IMR-90 (cell line): Measurements from ENCODE around the gene PLA2G4C. TPM values are rescaled to one million over a fixed set of nuclear protein-coding genes. Genes with fewer than 3 reads are reported as not detected.

Experiments
- ATAC-seq: fragments of 200-7000 bp; cut with Tn5 transposase; 2 replicates; pipeline ENCODE4 v1.9.1; 2020; ENCODE audit warnings: low read depth, mild to moderate bottlenecking, moderate library complexity
- BruUV-seq: library from RNA; stranded (reverse); fragments of 400-500 nt; replicated peaks from 2 replicates; lab custom pipeline; 2021; lab: Mats Ljungman, UMichigan
- CTCF ChIA-PET: fragments of 300-600 bp; formaldehyde crosslinking; extraction: SDS; loops from one replicate; lab custom pipeline; 2021; ENCODE audit warnings: antibody characterized with exemption; lab: Yijun Ruan, JAX
- POLR2A ChIA-PET: fragments of 300-600 bp; sonication (Branson Sonifier 250); formaldehyde crosslinking; loops from one replicate; lab custom pipeline; 2022; ENCODE audit warnings: antibody characterized with exemption; ENCODE audit not compliant: unreplicated experiment; lab: Charles Lee
- DNase-seq: peaks from one replicate; pipeline ENCODE4 v3.0.0; 2013
- H2AFZ ChIP-seq: replicated peaks from 2 replicates; pipeline ENCODE3; 2013; ENCODE audit warnings: low read length, mild to moderate bottlenecking; ENCODE audit not compliant: poor library complexity
- H2AK5ac ChIP-seq: 2 replicates; pipeline ENCODE4 v1.6.1; 2013; ENCODE audit warnings: low read depth, low read length, inconsistent platforms
- H2AK9ac ChIP-seq: replicated peaks from 2 replicates; pipeline ENCODE3; 2013; ENCODE audit warnings: mild to moderate bottlenecking, low read depth, low read length, moderate library complexity; ENCODE audit not compliant: poor library complexity
- H2BK120ac ChIP-seq: 2 replicates; pipeline ENCODE4 v1.6.1; 2013; ENCODE audit warnings: low read depth, low read length, inconsistent platforms
- H2BK15ac ChIP-seq: 3 replicates; pipeline ENCODE4 v1.6.1; 2013; ENCODE audit warnings: low read depth, low read length, inconsistent platforms
- H2BK20ac ChIP-seq: 2 replicates; pipeline ENCODE4 v1.6.1; 2013; ENCODE audit warnings: low read depth, mild to moderate bottlenecking, inconsistent platforms, low read length, moderate library complexity
- H2BK5ac ChIP-seq: 2 replicates; pipeline ENCODE4 v1.6.1; 2013; ENCODE audit warnings: mild to moderate bottlenecking, low read depth, low read length, inconsistent platforms; ENCODE audit not compliant: poor library complexity, severe bottlenecking
- H3K14ac ChIP-seq: replicated peaks from 2 replicates; pipeline ENCODE4 v1.6.1; 2013; ENCODE audit warnings: low read depth, low read length, inconsistent platforms
- H3K18ac ChIP-seq: 2 replicates; pipeline ENCODE4 v1.6.1; 2013; ENCODE audit warnings: low read depth, low read length, control low read depth
- H3K23ac ChIP-seq: 2 replicates; pipeline ENCODE4 v1.6.1; 2013; ENCODE audit warnings: low read depth, low read length, inconsistent platforms
- H3K27ac ChIP-seq: 2 replicates; pipeline ENCODE4 v1.5.1; 2013; ENCODE audit warnings: mild to moderate bottlenecking, control low read depth, low read length; ENCODE audit not compliant: insufficient read depth
- H3K27me3 ChIP-seq: 2 replicates; pipeline ENCODE4 v1.6.1; 2013; ENCODE audit warnings: low read length; ENCODE audit not compliant: control insufficient read depth, insufficient read depth
- H3K36me3 ChIP-seq: 2 replicates; pipeline ENCODE4 v1.6.1; 2013; ENCODE audit warnings: low read length, mixed read lengths; ENCODE audit not compliant: control insufficient read depth, insufficient read depth
- H3K4ac ChIP-seq: 2 replicates; pipeline ENCODE4 v1.6.1; 2013; ENCODE audit warnings: low read depth, low read length, inconsistent platforms
- H3K4me1 ChIP-seq: 2 replicates; pipeline ENCODE4 v1.6.1; 2013; ENCODE audit warnings: low read length, mixed read lengths; ENCODE audit not compliant: control insufficient read depth, insufficient read depth
- H3K4me2 ChIP-seq: 2 replicates; pipeline ENCODE4 v1.6.1; 2013; ENCODE audit warnings: low read depth, mild to moderate bottlenecking, control low read depth, low read length, moderate library complexity
- H3K4me3 ChIP-seq: 2 replicates; pipeline ENCODE4 v1.5.1; 2013; ENCODE audit warnings: low read depth, mild to moderate bottlenecking, control low read depth, low read length, moderate library complexity; ENCODE audit not compliant: insufficient read depth
- H3K56ac ChIP-seq: 2 replicates; pipeline ENCODE4 v1.6.1; 2013; ENCODE audit warnings: low read length, inconsistent platforms; ENCODE audit not compliant: insufficient read depth; ENCODE audit errors: extremely low read depth
- H3K79me1 ChIP-seq, 2 experiments: 2 replicates each; pipeline ENCODE4 v1.6.1; 2013; ENCODE audit warnings: low read length in 2 of 2, inconsistent platforms in 1 of 2, low read depth in 1 of 2
- H3K9ac ChIP-seq: 2 replicates; pipeline ENCODE4 v1.6.1; 2013; ENCODE audit warnings: low read depth, low read length, control low read depth
- H3K9me1 ChIP-seq: 2 replicates; pipeline ENCODE4 v1.6.1; 2013; ENCODE audit warnings: low read length, inconsistent platforms; ENCODE audit not compliant: insufficient read depth
- H3K9me3 ChIP-seq: 2 replicates; pipeline ENCODE4 v1.6.1; 2013; ENCODE audit warnings: low read length; ENCODE audit not compliant: control insufficient read depth, insufficient read depth
- H4K20me1 ChIP-seq: 2 replicates; pipeline ENCODE4 v1.6.1; 2013; ENCODE audit warnings: low read length, inconsistent platforms; ENCODE audit not compliant: insufficient read depth
- H4K5ac ChIP-seq: 2 replicates; pipeline ENCODE4 v1.6.1; 2013; ENCODE audit warnings: mild to moderate bottlenecking, low read depth, low read length, control low read depth
- H4K8ac ChIP-seq, 2 experiments: 2 replicates each; pipeline ENCODE4 v1.6.1; 2013; ENCODE audit warnings: low read depth in 2 of 2, low read length in 2 of 2, control low read depth in 1 of 2, inconsistent platforms in 1 of 2
- H4K91ac ChIP-seq: 2 replicates; pipeline ENCODE4 v1.6.1; 2013; ENCODE audit warnings: low read depth, low read length, inconsistent platforms; ENCODE audit not compliant: insufficient read depth
- BHLHE40 ChIP-seq: fragments of 150-350 bp; IDR thresholded peaks from 2 replicates; pipeline ENCODE4 v1.6.1; 2016; ENCODE audit warnings: mild to moderate bottlenecking, low read depth, low read length
- CEBPB ChIP-seq: IDR thresholded peaks from 2 replicates; pipeline ENCODE4 v1.6.1; 2012; ENCODE audit warnings: low read depth, low read length, improper control_type of control experiment
- FOS ChIP-seq: fragments of 150-350 bp; IDR thresholded peaks from 2 replicates; pipeline ENCODE4 v1.6.1; 2016; ENCODE audit warnings: low read depth, low read length
- MAZ ChIP-seq: IDR thresholded peaks from 2 replicates; pipeline ENCODE4 v1.6.1; 2012; ENCODE audit warnings: low read depth, mild to moderate bottlenecking, low read length, improper control_type of control experiment, moderate library complexity, borderline replicate concordance
- MXI1 ChIP-seq: IDR thresholded peaks from 2 replicates; pipeline ENCODE4 v1.6.1; 2012; ENCODE audit warnings: low read depth, mild to moderate bottlenecking, low read length, moderate library complexity, borderline replicate concordance
- NFE2L2 ChIP-seq: fragments of 150-350 bp; IDR thresholded peaks from 2 replicates; pipeline ENCODE4 v1.6.1; 2016; ENCODE audit warnings: low read depth, mild to moderate bottlenecking, low read length
- POLR2A ChIP-seq: IDR thresholded peaks from 2 replicates; pipeline ENCODE4 v1.6.1; 2012; ENCODE audit warnings: mild to moderate bottlenecking, low read depth, low read length
- RAD21 ChIP-seq: IDR thresholded peaks from 2 replicates; pipeline ENCODE4 v1.6.1; 2012; ENCODE audit warnings: low read length, improper control_type of control experiment
- RCOR1 ChIP-seq: IDR thresholded peaks from 2 replicates; pipeline ENCODE4 v1.6.1; 2012; ENCODE audit warnings: mild to moderate bottlenecking, low read length, improper control_type of control experiment; ENCODE audit not compliant: insufficient replicate concordance
- RFX5 ChIP-seq: IDR thresholded peaks from 2 replicates; pipeline ENCODE4 v1.8.0; 2012; ENCODE audit warnings: low read depth, mild to moderate bottlenecking, low read length, moderate library complexity
- SMC3 ChIP-seq: fragments of 150-350 bp; IDR thresholded peaks from 2 replicates; pipeline ENCODE4 v1.6.1; 2016; ENCODE audit warnings: low read depth, mild to moderate bottlenecking, antibody characterized with exemption, low read length, moderate library complexity
- WGBS, 2 experiments: methylation state at CpG; one replicate each; pipeline versions ENCODE4 v1.1.5 to v1.1.7; 2013; ENCODE audit warnings: missing lambda C conversion rate in 2 of 2; ENCODE audit not compliant: insufficient read length in 1 of 2; ENCODE audit errors: extremely low coverage in 2 of 2; 5-methylcytosine and 5-hydroxymethylcytosine counted together
- dilution Hi-C: fragments of 300-500 bp; cut with HindIII; formaldehyde crosslinking; loops from one replicate; pipeline ENCODE4 v1.14.3; 2018; ENCODE audit warnings: low sequenced_read_pairs; ENCODE audit not compliant: unreplicated experiment
- in situ Hi-C: fragments of 300-500 bp; cut with MboI; formaldehyde crosslinking; loops from 3 replicates; pipeline ENCODE4 v1.14.3; 2019; ENCODE audit warnings: low sequenced_read_pairs, inconsistent platforms, mixed read lengths
- intact Hi-C: fragments of 100-400 bp; cut with micrococcal nuclease; formaldehyde crosslinking; loops from 2 replicates; pipeline ENCODE4 v1.10.0; 2022
- polyA plus RNA-seq, 3 experiments: library from polyadenylated mRNA; depleted of rRNA; stranded (reverse); fragments of >200 nt; gene quantifications; 2 replicates each; pipeline ENCODE4 v1.2.3, GENCODE V29; 2012; ENCODE audit warnings: low replicate concordance in 1 of 3
- total RNA-seq: library from RNA; depleted of rRNA; stranded (reverse); fragments of >200 nt; gene quantifications from 2 replicates; pipeline ENCODE4 v1.2.3, GENCODE V29; 2012
- TF ChIP-seq, protein P1 (sequence below): conservative IDR thresholded peaks from 2 replicates; pipeline ENCODE4 v1.5.1; 2012; ENCODE audit warnings: mild to moderate bottlenecking, low read depth, low read length, improper control_type of control experiment
- TF ChIP-seq, protein P2 (sequence below): fragments of 150-350 bp; IDR thresholded peaks from 2 replicates; pipeline ENCODE4 v1.6.1; 2016; ENCODE audit warnings: low read depth, mild to moderate bottlenecking, low read length, moderate library complexity, borderline replicate concordance
- TF ChIP-seq, protein P3 (sequence below): fragments of 150-350 bp; IDR thresholded peaks from 2 replicates; pipeline ENCODE4 v1.6.1; 2017; ENCODE audit warnings: mild to moderate bottlenecking, antibody characterized with exemption, low read length, low read depth

PLA2G4C gene
- total and polyA plus RNA-seq, 2 of the 4 experiments (the other 2 are of a cell fraction) = 4.3 to 5.7 TPM

DNA sequence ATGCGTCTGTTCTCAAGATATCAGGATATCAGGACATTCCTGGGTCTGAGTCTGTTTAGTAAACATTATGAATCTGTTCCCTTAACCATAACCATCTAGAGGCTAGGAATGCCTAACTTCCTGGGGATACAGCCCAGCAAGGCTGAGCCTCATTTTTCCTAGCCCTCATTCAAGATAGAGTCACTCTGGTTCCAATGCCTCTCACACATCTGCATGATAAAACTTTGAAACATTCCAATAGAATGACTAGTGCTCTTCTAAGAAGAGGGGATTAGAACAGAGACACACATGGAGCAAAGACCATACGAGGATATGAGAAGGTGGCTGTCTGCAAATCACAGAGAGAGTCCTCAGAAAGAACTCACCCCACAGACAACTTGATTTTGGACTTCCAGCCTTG, 46.1 kb downstream of the PLA2G4C start:
- Histone ChIP-seq H4K91ac (no peak overlapping the region; the same call in 1 of the 2 replicates), H3K9me3 (0 out of 2 replicates have a peak, but pooled peaks cover 1% of the 10 kb centered on the region), H3K36me3 (no peaks in the 10 kb centered on the region), H2BK120ac (no peak overlapping the region), H3K23ac (no peak overlapping the region), H3K27ac (no peak overlapping the region), H3K9me1 (no peaks in the 10 kb centered on the region), H4K20me1 (no peaks in the 10 kb centered on the region), H3K9ac (no peak overlapping the region), H2BK5ac (no peak overlapping the region), H3K18ac (no peak overlapping the region), H2AK5ac (no peak overlapping the region), H3K4me3 (no peak overlapping the region), H2AFZ (no peak overlapping the region), H2BK20ac (no peak overlapping the region), H3K14ac (no peak overlapping the region), H2AK9ac (no peak overlapping the region), H3K27me3 (peaks cover 6% of the 10 kb centered on the region; the same call in 1 of the 2 replicates), H3K4me1 (no peaks in the 10 kb centered on the region), H3K79me1 (no peaks in the 10 kb centered on the region), H2BK15ac (no peak overlapping the region), H4K8ac (peak overlapping the region in 1 of 2 experiments; percentile 47; a peak in 1 of 4 replicates), H3K4ac (no peak overlapping the region), H3K4me2 (no peak overlapping the region), H4K5ac (no peak overlapping the region), H3K56ac (no peak overlapping the region)
- in situ Hi-C loops = no loop called here
- ChIA-PET CTCF (no interaction called here), POLR2A (no interaction called here)
- DNase-seq (peak; percentile 54), ATAC-seq (peak; percentile 95)
- dilution Hi-C loops = no loop called here
- no TSS peak for BruUV-seq
- no CpG with 5 or more reads among the region's 2 CpGs for WGBS, 2 experiments
- intact Hi-C loops = no loop called here
- no peak for TF ChIP-seq RCOR1
- TF ChIP-seq, protein P1, sequence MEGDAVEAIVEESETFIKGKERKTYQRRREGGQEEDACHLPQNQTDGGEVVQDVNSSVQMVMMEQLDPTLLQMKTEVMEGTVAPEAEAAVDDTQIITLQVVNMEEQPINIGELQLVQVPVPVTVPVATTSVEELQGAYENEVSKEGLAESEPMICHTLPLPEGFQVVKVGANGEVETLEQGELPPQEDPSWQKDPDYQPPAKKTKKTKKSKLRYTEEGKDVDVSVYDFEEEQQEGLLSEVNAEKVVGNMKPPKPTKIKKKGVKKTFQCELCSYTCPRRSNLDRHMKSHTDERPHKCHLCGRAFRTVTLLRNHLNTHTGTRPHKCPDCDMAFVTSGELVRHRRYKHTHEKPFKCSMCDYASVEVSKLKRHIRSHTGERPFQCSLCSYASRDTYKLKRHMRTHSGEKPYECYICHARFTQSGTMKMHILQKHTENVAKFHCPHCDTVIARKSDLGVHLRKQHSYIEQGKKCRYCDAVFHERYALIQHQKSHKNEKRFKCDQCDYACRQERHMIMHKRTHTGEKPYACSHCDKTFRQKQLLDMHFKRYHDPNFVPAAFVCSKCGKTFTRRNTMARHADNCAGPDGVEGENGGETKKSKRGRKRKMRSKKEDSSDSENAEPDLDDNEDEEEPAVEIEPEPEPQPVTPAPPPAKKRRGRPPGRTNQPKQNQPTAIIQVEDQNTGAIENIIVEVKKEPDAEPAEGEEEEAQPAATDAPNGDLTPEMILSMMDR = no peak
- no peak for TF ChIP-seq SMC3
- TF ChIP-seq, protein P2, sequence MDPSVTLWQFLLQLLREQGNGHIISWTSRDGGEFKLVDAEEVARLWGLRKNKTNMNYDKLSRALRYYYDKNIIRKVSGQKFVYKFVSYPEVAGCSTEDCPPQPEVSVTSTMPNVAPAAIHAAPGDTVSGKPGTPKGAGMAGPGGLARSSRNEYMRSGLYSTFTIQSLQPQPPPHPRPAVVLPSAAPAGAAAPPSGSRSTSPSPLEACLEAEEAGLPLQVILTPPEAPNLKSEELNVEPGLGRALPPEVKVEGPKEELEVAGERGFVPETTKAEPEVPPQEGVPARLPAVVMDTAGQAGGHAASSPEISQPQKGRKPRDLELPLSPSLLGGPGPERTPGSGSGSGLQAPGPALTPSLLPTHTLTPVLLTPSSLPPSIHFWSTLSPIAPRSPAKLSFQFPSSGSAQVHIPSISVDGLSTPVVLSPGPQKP = no peak
- no peak for TF ChIP-seq NFE2L2
- TF ChIP-seq POLR2A = no peak
- no peak for TF ChIP-seq BHLHE40
- TF ChIP-seq, protein P3, sequence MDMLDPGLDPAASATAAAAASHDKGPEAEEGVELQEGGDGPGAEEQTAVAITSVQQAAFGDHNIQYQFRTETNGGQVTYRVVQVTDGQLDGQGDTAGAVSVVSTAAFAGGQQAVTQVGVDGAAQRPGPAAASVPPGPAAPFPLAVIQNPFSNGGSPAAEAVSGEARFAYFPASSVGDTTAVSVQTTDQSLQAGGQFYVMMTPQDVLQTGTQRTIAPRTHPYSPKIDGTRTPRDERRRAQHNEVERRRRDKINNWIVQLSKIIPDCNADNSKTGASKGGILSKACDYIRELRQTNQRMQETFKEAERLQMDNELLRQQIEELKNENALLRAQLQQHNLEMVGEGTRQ = no peak
- no peak for TF ChIP-seq RFX5
- TF ChIP-seq MXI1 = no peak
- no peak for TF ChIP-seq FOS
- no peak for TF ChIP-seq RAD21
- no peak for TF ChIP-seq MAZ
- no peak for TF ChIP-seq CEBPB
